Gastrocnemius medialis (tissue), 4 donors: Measurements from ENCODE around the gene ABR.

Experiments used
- POLR2A ChIP-seq, 2 donors: fragments of 450-650 bp; IDR thresholded peaks; one replicate each; pipeline ENCODE4 v1.6.1; 2017; ENCODE audit warnings: antibody characterized with exemption in 2 of 2, mild to moderate bottlenecking in 2 of 2, moderate library complexity in 2 of 2
- TF ChIP-seq, protein P1 (sequence below), 5 experiments: fragments of 450-650 bp in 3 of 5; fragments of 200-600 bp in 2 of 5; sonication (generic) in 2 of 5; IDR thresholded peaks in 4 of 5; conservative IDR thresholded peaks in 1 of 5; 1 replicate in 4 of 5; 2 replicates in 1 of 5; pipeline ENCODE4 v1.5.1; 2016 to 2019; ENCODE audit warnings: antibody characterized with exemption in 5 of 5, mild to moderate bottlenecking in 3 of 5, moderate library complexity in 3 of 5

DNA sequence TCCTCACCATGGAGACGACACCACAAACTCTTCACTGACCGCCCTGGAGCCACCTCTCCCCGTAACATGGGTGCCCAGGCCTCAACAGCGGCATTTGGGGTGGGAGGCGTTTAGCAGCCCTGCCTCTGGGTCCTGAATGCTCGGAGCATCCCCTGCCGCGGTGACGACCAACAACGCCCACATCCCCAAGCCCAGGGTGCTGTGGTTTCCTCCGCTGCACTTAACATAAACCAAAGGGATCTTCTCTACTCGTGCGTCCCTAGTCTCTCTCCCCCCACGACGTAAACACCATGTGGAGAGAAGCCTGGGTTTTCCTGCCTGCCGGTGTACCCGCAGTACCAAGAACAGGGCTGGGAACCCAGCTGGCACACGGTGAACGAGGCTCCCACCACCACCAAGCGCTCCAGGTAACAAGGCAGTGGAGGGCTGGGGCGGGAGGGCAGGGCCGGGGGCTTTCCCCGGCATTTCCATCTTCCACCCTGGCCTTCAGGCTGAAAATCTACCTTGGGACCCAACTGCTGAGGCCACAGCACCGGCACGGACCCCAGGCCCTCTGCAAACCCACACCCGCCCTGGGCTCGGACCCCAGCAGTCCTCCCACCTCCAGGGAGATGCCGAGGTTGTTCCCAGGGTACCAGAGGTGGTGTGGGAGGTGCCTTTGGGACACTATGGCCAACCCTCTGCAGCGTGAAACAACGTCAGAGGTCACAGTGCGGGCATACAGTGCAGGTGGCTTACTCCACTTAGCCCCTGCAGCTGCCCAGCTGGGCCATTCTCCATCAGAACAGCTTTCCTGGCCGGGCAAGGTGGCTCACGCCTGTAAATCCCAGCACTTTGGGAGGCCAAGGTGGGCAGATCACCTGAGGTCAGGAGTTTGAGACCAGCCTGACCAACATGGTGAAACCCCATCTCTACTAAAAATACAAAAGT is 128.5 kb downstream of the ABR start:
- TF ChIP-seq POLR2A (IDR thresholded peaks at IDR 0.05), result no peak
- TF ChIP-seq, protein P1, sequence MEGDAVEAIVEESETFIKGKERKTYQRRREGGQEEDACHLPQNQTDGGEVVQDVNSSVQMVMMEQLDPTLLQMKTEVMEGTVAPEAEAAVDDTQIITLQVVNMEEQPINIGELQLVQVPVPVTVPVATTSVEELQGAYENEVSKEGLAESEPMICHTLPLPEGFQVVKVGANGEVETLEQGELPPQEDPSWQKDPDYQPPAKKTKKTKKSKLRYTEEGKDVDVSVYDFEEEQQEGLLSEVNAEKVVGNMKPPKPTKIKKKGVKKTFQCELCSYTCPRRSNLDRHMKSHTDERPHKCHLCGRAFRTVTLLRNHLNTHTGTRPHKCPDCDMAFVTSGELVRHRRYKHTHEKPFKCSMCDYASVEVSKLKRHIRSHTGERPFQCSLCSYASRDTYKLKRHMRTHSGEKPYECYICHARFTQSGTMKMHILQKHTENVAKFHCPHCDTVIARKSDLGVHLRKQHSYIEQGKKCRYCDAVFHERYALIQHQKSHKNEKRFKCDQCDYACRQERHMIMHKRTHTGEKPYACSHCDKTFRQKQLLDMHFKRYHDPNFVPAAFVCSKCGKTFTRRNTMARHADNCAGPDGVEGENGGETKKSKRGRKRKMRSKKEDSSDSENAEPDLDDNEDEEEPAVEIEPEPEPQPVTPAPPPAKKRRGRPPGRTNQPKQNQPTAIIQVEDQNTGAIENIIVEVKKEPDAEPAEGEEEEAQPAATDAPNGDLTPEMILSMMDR (IDR thresholded peaks at IDR 0.05 in 4 of 5, conservative IDR thresholded peaks at IDR 0.05 in 1 of 5), result no peak
